Lung microvascular endothelial cell (primary cell): Measurements from ENCODE around the gene CACNA2D4. TPM values are rescaled to one million over a fixed set of nuclear protein-coding genes. Genes with fewer than 3 reads are reported as not detected.

ENCODE experiments used
- DNase-seq, 2 donors: peaks; one replicate each; pipeline versions ENCODE4 v3.0.0 to v3.0.0-alpha.2; 2010; ENCODE audit warnings: low read depth in 2 of 2
- total RNA-seq: library from RNA; depleted of rRNA; stranded (reverse); fragments of >200 nt; gene quantifications from 2 replicates; pipeline ENCODE4 v1.2.1, GENCODE V29; 2014

Gene CACNA2D4
- total RNA-seq, 1 donor from 2014 or later = not detected

- DNase-seq = no peak
Observed at GRCh38 chr12:1816730-1817348, 101.6 kb downstream of the CACNA2D4 start.

- DNase-seq = no peak
Observed at GRCh38 chr12:1815814-1816729, 102.4 kb downstream of the CACNA2D4 start.

DNA sequence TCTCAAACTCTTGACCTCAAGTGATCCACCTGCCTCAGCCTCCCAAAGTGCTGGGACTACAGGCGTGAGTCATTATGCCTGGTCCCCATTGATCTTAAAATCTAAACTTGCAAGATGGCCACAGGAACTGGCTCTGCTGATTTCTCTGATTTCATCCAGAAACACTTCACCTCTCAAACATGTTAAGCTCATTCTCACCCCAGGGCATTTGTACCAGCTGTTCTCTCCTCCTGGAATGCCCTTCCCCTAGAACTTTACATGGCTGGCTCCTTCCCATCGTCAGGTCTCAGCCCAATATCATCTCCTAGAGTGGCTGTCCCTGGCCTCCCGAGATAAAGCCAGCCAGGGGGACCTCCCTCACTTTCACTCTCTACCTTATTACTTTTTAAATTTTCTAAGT is 103.3 kb downstream of the CACNA2D4 start:
- no peak for DNase-seq

DNA sequence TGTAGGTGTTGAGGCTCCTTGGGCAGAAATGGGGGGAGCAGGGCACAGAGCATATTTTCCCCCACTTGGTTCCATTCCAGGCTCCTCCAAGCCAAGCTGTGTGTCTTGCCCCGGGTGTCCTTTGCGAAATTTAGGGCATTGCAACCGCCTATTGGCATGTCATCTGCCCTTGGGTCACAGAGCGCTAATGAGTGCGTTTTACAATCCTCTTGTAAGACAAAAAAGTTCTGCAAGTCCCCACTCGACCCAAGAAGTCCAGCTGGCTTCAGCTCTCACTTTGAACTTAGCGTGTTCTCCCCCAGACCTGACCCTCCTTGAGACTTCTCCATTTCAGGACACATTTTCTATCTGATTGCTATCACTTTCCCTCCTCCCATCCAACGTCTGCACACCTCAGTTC is 104.2 kb downstream of the CACNA2D4 start:
- DNase-seq = no peak

GRCh38 chr12:1812650-1813302 is 105.7 kb downstream of the CACNA2D4 start:
- peak in 1 of 2 donors; percentile 85 for DNase-seq

GRCh38 chr12:1811948-1812291 is 106.5 kb downstream of the CACNA2D4 start:
- no peak for DNase-seq

- peak; percentile 55 to 87 for DNase-seq
Observed at GRCh38 chr12:1811281-1811947, 107.0 kb downstream of the CACNA2D4 start.

DNA sequence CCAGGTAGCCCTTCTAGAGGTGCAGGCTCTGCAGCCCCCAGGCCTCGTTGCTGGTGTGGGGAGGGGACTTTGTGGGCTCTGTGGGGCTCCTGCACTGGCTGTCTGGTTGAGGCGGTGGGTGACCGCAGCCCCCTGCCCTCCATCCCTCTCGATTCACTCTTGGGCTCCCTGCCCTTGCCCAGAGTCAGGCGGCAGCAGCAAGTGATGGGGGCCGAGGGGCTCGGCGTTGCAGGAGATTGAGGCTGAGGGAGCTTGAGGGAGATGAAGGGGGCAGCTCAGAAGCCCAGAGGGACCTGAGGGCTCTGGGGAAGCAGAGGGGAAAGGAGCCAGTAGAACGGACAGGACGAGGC is 107.5 kb downstream of the CACNA2D4 start:
- no peak for DNase-seq

DNA sequence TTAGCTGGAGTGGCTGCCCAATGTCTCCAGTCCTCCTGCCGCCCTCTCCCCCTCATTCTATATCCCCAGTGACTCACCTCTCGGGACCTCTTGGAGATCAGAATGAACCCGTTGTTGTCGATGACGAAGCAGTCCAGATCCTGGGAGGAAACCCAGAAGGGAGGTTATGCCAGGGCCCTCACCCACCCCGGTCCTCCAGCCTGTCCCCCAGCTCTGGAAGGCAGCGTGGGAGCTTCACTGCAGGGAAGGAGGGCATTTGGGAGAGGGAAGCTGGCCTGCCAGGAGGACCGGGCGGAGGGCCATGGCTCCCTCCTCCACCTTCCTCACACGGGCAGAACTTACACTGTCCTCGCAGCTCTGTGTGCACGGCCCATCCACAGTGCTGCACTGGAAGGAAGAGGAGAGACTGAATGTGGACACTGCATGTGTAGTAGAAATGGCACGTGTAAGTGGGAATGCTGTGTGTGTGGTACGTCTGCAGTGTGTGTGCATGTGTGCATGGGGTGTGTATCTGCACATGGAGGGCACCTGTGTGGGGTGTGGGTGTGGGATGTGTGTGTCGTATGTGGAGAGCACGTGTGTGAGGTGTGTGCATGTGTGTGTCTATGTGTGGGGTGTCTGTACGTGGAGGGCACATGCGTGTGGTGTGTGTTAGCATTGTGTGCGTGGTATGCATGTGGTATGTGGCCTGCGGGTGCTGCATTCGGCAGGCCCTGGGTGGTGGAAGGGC is 108.1 kb downstream of the CACNA2D4 start:
- DNase-seq = peak in 1 of 2 donors; percentile 69

DNA sequence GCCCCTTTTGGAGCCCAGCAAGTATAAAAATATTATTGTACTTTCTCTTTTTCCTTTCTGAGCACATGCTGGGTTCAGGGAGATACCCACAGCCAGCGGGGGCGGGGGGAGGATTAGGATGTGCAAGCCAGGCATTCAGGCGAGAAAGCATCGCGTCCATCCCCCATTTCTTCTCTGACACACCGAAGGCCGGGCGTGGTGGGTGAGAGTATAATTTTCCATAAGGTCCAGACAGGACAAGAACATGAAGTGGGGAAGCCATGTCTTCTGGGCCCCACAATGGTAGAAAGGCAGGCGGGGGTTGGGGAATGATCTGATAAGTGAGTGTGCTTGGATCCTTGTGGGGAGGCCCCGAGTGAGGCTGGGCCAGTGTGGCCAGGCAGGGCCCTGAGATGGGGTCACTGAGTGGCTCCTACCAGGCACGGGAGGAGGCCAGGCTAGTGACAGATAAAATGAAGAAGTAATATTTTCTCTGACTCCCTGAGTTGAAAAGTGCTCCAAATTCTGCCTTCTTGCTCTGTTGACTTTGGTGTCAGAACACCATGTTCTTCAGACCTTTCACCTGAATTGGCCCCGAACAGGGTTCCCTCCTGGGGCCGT is 108.8 kb downstream of the CACNA2D4 start:
- no peak for DNase-seq

DNA sequence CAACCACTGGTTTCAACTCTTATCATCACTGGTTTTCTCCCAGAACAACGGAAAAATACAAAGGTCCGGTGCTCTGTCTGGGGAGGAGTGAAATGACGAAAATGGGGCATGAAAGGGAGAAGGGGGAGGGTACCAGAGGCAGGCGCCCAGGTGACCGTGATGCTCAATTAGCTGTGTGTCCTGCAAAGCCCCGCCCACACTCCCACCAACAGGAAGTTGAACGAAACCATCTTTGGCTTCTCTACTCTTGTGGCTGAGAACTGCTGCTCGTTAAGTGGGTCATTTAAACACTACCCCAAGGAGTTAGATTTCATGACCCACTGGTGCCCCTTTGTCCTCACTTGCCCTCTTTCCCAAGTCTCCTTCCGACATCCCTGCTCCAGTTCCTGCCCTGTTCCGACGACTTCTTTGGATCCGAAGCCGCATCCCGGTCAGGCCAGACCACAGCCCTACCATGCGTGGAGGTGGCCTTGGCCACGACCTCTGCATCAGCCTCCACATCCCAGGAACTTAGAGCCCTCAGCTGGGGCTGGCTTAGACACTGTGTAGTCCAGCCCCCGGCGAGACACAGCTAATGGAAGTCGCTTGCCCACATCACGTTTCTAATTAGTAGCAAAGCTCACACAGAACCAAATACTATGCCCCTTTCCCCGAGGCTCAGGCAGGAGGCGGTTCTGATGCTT is 109.5 kb downstream of the CACNA2D4 start:
- DNase-seq = no peak

DNA sequence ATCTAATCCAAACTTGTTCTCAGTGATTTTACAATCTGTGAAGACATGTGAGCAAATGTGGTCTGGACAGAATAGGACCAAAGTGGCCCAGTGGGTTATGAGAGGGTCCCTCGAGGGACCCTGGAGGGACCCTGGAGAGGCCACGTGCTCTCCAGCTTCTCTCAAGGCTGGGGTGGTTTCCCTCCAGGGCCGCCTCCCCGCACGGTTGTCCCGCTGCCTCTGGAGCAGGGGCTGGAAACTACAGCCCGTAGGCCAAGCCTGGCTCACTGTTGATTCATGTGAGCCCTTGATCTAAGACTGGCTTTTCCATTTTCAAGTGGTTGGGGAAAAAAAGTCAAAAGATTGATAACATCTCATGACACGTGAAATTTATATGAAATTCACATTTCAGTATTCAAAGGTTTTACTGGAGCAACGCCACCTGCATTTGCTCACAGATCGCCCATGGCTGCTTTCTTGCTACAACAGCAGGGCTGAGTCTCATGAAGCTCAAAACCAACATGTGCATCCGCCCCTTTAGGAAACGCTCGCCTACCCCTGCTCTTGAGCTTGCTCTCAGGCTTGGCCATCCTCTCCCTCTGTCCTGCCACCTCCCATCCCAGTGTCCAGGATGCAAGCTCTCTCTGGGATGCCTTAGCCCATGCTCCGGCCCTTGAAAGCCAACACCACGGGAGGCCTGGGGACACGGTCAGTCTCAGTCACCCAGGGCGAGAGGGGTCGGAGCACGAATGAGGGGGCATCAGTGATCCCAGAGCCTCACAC is 110.2 kb downstream of the CACNA2D4 start:
- no peak for DNase-seq

DNA sequence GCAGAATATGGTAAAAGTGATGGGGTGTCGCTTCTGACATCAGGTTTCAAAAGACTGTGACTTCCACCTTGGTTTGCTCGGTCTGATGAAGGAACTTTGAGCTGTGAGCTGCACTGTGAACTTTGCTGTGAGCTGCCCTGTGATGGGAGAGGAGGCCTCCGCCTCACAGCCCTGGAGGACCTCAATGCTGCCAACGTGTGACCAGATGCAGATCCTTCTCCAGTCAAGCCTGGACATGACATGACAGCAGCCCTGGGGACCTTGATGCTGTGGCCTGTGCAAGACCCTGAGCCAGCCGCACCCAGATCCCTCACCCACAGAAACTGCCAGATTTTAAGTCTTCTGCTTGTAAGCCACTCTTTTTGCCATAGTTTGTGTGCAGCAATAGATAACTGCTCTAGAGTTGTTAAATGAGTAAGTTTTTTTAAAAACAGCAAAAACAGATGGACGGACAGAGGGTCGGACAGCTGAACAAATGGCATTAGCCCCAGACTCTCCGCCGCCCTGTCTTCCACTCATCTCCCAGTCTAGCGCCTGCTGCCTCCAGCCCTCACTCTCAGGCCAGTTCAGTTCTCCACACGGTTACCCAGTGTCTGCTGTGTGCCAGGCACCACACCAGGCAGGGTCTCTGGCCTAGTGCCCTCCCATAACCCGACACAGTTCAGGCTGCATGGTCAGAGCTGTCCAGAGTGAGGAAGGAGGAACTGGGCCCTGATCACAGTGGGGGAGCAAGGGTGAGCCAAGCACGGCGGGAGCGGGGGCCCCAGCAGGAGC is 111.2 kb downstream of the CACNA2D4 start:
- DNase-seq = no peak

DNA sequence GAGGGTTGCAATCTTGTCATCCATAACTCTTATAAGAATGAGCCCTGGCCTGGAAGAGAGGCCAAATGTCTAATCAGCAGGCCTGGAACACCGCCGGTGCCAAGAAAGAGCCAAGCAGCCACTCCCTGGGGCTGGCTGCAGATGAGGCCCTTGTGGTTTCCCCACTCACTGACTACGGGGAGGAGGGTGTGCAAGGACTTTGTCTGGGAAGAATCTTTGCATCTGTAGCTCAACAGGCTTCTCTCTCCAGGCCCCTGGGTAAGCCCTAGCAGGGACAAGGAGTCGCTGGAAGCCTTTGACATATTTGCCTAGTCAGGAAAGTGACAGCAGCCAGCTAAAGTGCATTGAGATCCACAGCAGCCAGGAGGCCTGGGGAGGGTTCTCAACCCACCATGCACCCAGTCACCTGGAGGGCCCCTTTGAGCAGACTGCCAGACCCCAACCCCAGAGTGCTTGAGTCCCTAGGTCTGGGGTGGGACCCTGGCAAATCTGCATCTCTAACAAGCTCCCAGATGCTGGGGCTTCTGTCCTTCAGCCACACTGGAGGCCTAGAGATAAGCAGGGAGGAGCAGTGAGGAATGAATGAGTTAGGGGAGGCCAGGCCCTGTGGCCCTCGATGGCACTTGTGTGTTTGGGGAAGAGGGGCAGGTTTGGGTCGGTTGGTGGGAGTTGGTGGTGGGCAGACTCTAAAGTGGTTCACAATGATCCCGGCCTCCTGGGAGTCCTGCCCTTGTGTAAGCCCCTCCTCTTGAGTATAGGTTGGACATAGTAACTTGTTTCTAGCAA is 112.0 kb downstream of the CACNA2D4 start:
- DNase-seq = no peak

GRCh38 chr12:1805441-1806081 is 112.9 kb downstream of the CACNA2D4 start:
- no peak for DNase-seq

- peak; percentile 89 to 93 for DNase-seq
Observed at GRCh38 chr12:1804545-1805332, 113.7 kb downstream of the CACNA2D4 start.

- DNase-seq = no peak
Observed at GRCh38 chr12:1803736-1804135, 114.7 kb downstream of the CACNA2D4 start.
